CD1c-positive myeloid dendritic cell (primary cell): ENCODE data around the gene MSI2.

ENCODE experiments used
- DNase-seq: peaks from one replicate; pipeline ENCODE4 v3.0.0-alpha.2; 2016; ENCODE audit errors: extremely low spot score

Gene MSI2

DNA sequence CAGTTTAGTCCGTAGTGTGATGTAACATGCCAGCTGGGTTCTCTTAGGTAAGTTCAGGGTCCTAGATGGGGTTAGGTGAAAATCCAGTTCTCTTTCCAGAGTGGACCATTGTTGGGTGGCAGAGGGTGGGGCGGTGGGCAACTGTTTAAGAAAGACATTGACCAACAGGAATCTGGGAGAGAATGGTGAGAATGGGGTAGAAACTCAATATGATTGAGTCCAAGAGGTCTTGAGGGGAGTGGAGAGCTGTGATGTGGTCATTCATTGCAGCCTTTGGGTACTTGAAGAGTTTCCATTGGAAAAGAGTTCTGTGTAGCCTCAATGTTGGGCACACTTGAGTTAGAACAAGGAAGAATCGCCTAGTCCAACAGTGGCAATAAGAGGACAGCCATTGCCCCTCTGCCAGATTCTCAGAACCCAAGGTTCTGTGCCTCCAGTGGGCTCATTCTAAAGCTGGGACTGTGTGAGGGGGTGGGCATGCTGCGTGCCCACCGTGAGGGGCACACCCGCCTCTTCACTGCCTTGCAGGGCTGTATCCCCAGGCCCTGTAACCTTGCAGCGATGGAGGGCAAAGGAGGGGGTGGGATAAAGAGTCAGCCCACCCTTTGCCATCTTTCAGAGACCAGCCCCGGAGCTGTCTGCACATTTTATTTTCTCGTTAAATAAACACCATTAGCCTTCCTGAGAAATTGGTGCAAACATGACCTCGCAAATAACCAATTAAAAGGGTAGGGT, 280.6 kb downstream of the MSI2 start:
- no peak for DNase-seq

GRCh38 chr17:57537524-57538410, 281.4 kb downstream of the MSI2 start:
- no peak for DNase-seq

- DNase-seq: no peak
These were observed 282.6 kb downstream of the MSI2 start for GRCh38 chr17:57538736-57539456.

- no peak for DNase-seq
These were observed 283.4 kb downstream of the MSI2 start for GRCh38 chr17:57539529-57540301.

DNA sequence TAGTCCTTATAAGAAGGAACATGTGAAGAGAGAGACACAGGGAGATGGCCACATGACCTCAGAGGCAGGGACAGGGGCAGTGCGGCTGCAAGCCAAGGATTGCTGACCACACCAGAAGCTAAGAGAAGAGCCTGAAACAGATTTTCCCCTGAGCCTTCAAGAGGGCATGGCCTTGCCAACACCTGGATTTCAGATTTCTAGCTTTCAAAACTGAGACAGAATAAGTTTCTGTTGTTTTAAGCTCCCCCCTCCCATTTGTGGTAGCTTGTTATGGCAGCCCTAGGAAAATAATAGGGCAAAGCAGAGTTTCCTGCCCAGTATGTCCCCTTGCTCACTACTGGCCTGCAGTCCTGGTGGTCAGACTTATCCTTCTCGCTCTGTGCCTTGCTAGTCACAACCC, 284.3 kb downstream of the MSI2 start:
- no peak for DNase-seq

- no peak for DNase-seq
These were observed 284.7 kb downstream of the MSI2 start for GRCh38 chr17:57541049-57541448.

- peak; percentile 28 for DNase-seq
These were observed 285.4 kb downstream of the MSI2 start for GRCh38 chr17:57541472-57542394.

DNA sequence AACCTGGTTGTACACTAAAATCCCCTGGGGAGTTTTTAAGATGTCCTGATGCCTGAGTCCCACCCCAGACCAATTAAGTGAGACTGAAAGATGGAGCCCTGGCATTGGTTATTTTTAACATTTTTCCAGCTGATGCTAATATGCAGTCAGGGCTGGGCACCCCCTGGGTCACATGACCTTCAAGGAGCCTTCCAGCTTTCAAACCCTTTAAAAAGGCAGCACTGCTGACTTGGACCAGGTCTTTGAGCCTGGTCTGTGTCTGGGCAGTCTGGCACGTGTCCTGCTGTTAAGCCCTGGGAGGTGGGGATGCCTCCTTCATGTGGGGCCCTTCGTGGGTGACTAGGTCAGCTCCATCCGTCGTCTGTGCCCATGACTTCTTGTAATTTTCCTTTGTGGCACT, 286.2 kb downstream of the MSI2 start:
- no peak for DNase-seq

- no peak for DNase-seq
These were observed 286.9 kb downstream of the MSI2 start for GRCh38 chr17:57543230-57543629.

DNA sequence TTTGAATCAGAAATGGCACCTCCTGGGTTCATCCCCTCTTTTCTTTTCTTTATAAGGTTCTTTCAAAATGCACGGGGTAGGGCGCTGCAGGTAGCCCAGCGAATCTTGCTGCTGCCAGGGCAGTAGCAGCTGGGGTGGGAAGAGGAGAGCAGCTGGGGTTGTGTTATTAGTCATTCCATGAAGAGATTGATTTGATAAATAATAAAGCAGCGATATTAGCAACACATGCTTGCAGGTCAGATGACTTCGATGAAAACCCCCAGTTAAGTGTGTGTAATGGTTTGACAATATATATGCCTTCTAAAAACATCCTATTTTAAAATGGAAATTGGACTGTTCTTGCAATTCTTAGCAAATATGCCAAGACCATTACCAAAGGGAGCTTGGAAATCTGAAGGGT, 288.1 kb downstream of the MSI2 start:
- DNase-seq: no peak

GRCh38 chr17:57544834-57545463, 288.6 kb downstream of the MSI2 start:
- no peak for DNase-seq

DNA sequence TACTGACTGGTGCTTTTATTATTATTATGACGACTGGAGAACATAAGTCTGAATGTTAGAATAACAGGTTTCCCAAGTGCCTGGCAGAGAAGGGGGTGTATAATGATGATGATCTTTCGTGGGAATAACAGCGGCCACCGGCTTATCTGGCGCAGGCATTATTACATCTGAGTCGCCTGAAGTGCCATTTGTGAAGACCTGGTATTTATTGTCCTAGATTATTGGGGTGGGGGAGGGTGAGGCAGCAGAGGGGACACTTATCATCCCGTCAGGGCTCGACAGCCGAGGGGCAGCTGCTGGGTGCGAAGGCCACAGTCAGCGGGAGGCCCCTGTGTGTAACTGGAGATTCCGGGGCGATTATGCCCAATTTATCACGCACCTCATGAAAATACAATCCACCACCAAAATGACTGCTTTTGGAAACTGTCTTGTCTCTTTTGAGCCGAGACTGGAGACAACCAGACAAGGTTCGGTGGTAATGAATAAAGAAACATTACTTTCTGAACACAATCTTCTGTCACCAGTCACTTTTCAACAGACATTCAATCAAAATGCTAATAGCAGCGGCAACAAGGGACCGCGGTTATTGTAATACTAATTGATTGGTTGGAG, 289.5 kb downstream of the MSI2 start:
- DNase-seq: no peak

GRCh38 chr17:57548421-57549410, 292.4 kb downstream of the MSI2 start:
- DNase-seq: no peak

GRCh38 chr17:57549468-57549867, 293.1 kb downstream of the MSI2 start:
- no peak for DNase-seq

DNA sequence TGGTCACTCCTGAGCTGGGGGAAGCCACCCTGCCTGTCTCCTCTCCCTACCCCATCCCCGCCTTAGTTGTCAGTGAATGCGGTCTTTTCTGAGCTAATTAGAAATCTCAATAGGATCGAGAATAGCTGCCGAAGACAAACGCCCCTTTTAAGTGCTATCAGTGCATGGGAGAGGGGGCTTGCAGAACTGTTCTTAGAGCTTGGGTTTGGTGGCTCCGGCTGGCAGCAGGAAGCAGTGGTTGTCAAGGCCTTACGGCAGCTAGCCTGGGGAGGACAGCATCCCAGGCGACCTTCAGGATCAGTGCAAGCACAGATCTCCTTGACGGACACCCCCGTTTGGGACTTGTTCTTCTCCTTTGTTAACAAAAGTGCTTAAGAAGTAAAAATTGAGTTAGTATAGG, 293.7 kb downstream of the MSI2 start:
- DNase-seq: no peak

DNA sequence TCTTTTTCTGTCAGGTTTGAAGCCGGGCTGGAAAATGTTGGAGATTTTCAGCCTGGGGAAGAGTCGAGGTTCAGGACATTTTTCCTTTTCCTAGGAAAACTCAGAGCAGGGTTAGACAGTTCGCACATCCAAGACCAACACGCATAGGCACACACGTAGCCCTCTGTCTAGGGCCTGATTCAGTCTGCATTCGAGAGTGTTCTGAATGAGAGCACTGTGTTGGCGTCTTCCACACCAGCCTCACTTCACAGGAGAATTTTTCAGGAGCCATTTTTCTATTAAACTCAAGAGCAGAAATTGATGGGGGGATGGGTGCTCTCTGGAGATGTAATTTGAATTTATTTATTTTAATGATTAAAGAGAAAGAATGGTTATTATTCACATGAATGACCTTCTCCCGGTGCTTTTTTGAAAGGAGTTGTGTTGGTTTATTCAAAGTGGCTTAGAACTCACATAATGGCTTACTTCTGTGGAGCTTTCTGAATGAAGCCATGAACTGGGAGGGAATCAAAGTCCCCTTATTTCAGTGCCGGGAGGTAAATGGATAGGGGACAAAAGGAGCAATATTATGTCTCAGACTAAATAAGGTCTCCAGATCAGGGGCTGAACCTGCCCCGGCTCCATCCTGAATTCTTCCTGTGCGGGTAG, 294.5 kb downstream of the MSI2 start:
- DNase-seq: no peak

GRCh38 chr17:57551321-57552079, 295.2 kb downstream of the MSI2 start:
- no peak for DNase-seq
